Activated CD4-positive, alpha-beta T cell treated with anti-CD3 and anti-CD28 coated beads for 24 hours (primary cell): ENCODE measurements around the gene FAM13A.
"Not testable (repeated sequence)": the region's sequence is repeated elsewhere in the genome, so short reads cannot be mapped to it uniquely, and the experiment has no call there.

Experiments used
- DNase-seq, 2 donors: peaks; one replicate each; pipeline ENCODE4 v3.0.0-alpha.2; 2020; ENCODE audit warnings: low read depth in 2 of 2

The FAM13A gene

DNA sequence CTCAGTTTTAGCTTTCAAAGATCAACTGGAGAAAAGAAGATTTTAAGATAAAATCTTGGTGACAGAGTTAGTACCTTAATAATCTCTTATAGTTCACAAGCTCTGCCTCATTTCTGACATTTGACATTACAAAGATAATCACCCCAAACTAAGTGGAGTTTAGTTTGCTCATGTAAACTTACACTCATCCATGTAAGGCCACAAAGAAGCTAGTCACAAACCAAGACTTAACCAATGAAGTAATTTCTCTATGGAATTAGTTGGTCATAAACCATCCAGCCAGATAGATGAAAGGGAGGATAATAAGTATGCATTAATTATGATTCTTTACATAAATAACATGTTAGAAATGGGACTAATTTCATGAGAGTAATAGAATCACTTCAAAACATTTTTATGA lies 159.2 kb downstream of the FAM13A start:
- DNase-seq = no peak

GRCh38 chr4:88897180-88897579 lies 159.8 kb downstream of the FAM13A start:
- no peak for DNase-seq

- no peak for DNase-seq
These were observed 163.0 kb downstream of the FAM13A start for GRCh38 chr4:88893961-88894360.

DNA sequence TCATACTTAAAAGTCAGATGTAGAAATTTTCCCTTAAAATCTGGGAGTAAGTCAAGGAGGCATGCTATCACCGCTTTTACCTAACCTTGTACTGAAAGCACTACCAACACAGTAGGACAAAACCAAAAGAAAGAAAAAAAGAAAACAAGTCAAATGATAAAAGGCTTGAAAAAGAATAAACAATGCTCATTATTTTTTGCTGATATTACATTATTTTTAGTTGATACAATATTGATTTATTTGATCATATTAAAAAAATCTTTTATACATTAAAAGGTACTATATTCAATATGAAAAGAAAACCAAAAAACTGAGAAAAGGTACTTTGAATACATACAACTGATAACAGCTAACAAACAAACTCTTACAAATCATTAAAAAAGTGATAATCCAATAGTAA lies 164.3 kb downstream of the FAM13A start:
- no peak for DNase-seq

DNA sequence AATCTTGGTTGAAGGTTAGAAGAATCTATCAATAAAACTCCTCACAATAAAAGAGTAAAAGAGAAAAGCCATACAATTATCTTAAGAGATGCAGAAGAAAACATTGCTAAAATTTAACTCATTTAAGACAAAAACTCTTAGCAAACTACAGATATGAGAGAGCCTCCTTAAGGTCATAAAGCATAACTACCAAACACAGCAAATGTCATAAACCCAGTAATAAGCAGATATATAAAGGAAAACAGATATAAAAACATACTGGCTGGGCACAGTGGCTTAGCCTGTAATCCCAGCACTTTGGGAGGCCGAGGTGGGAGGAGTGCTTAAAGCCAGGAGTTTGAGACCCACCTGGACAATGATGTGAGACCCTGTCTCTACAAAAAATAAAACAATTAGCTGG lies 165.3 kb downstream of the FAM13A start:
- no peak for DNase-seq

- not testable (repeated sequence) for DNase-seq
These were observed 169.6 kb downstream of the FAM13A start for GRCh38 chr4:88887409-88887808.

GRCh38 chr4:88881227-88881569 lies 175.8 kb downstream of the FAM13A start:
- no peak for DNase-seq

- no peak for DNase-seq
These were observed 176.3 kb downstream of the FAM13A start for GRCh38 chr4:88880501-88881226.

- no peak for DNase-seq
These were observed 177.0 kb downstream of the FAM13A start for GRCh38 chr4:88879991-88880390.

DNA sequence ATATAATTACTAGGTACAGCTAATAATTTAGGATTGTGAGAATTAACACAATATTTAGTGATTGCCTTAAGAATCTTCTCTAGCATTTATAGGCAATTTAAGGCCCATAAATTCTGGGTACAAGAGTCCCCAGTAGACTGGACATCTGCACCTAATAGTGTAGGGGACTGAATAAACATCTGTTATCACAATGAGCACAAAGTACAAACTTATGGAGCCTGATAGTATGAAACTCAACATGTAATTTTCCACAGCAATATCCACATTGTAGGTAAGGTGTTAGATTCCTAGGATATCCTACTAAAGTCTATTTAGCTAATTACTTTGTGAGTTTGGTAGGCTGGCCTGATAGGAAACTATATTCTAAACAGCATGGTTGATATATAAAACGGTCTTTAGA lies 178.3 kb downstream of the FAM13A start:
- DNase-seq = no peak

GRCh38 chr4:88870428-88870827 lies 186.6 kb downstream of the FAM13A start:
- no peak for DNase-seq

DNA sequence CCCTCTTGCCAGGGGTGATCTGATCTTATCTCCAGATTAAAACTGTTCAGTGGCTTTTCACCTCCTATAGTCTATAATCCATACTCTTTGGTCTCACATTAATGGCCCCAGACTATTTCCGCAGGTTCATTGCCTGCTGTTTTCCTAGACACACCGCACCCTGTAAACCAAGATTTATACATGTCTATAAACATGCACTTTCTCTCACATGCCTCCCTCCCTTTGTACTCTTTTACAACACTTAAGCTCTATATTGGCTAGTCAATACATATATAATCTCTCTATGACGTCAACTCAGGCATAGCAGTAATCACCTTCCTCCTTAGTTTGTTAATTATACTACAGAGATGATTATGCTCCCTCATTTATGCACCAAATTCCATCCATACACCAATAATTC lies 188.5 kb downstream of the FAM13A start:
- DNase-seq = no peak

GRCh38 chr4:88866862-88867550 lies 190.0 kb downstream of the FAM13A start:
- no peak for DNase-seq

DNA sequence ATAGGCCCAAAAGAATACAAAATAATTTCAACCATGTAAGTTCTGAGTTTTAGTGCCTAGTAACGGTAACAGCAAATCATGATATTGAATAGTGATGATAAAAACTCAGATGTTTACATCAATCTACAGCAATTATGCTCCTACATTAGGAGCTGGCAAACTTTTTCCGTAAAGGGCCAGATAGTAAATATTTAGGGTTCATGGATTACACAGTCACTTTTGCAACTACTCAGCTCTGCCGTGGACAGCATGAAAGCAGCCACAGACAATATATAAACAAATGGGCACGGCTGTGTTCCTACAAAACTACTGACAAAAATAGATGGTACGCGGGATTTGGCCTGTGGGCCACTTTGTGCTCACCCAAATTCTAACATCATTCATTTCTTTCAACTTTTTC lies 191.5 kb downstream of the FAM13A start:
- no peak for DNase-seq

GRCh38 chr4:88865046-88865445 lies 191.9 kb downstream of the FAM13A start:
- no peak for DNase-seq

GRCh38 chr4:88860586-88860985 lies 196.4 kb downstream of the FAM13A start:
- DNase-seq = no peak

- DNase-seq = no peak
These were observed 197.7 kb downstream of the FAM13A start for GRCh38 chr4:88859191-88859812.

DNA sequence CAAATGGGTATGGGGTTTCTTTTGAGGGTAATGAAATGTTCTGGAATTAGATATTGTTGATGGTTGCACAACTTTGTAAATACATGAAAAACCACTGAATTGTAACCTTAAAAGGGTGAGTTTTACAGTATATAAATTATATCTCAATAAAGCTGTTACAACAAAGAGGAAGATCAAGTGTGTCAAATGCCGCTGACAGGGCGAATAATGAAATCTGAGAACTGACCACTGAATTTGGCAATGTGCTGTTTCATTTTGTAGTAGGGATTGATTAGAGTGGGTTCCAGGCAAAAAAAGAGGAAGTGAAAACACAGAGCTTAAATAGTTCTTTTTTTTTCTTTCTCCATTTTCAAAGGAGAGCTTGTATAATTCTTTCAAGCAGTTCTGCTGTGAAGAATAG lies 198.2 kb downstream of the FAM13A start:
- DNase-seq = no peak

DNA sequence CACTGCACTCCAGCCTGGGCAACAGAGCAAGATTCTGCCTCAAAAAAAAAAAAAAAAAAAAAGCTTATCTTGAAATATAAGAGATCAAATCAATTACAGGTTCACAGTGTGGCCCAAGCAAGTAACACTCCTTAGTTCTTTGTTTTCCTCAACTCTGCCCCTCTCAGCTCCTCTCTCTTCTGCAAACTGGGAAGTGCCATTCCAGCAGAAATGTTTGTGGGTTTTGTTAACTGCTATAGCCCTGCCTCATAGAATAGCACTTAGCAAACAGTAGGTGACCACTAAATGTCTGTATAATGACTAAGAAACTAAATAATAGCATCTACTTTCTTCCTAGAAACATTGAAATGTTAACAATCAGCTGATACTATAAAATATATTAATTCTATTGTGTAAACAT lies 199.4 kb downstream of the FAM13A start:
- DNase-seq = no peak

- DNase-seq = no peak
These were observed 202.5 kb downstream of the FAM13A start for GRCh38 chr4:88854481-88854880.

GRCh38 chr4:88853583-88853982 lies 203.4 kb downstream of the FAM13A start:
- not testable (repeated sequence) for DNase-seq

DNA sequence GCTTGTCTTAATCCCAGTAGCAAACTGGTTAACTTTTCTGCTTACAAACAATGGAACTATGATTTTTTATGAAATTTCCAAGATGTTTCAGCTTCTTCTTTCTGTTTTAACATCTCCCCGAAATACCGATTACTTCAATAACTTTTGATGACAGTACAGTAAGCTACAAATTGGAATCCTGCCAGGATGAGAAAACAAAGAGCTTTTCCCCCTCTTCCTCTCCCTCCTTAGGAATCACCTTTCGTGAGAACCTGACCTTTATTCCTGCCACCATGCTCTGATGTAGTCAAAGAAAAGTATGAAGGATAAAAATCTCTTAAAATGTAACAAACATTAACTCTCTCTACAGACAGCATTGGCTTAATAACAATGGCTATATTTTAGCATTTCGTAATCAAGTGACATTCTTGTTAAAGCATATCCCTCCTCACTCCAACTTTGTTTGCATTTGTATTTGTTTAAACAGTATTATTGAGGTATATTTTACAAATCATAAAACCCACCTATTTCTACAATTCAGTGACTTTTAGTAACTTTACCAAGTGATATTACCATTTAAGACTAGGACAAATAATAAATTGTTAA lies 210.7 kb downstream of the FAM13A start:
- DNase-seq = no peak
